AG04450 (cell line): ENCODE measurements around the gene IL4R. TPM values are rescaled to one million over a fixed set of nuclear protein-coding genes. Genes with fewer than 3 reads are reported as not detected.

Source experiments
- CTCF ChIA-PET: fragments of 300-600, 350-600 bp; formaldehyde crosslinking; extraction: SDS; loops from one replicate; lab custom pipeline; 2022; ENCODE audit warnings: antibody characterized with exemption, inconsistent platforms; lab: Charles Lee
- POLR2A ChIA-PET: fragments of 350-600 bp; formaldehyde crosslinking; extraction: SDS; loops from one replicate; lab custom pipeline; 2021; ENCODE audit warnings: antibody characterized with exemption, inconsistent platforms; lab: Yijun Ruan, JAX
- DNase-seq: peaks from one replicate; pipeline ENCODE4 v3.0.0-alpha.2; 2011; ENCODE audit warnings: low read depth, low spot score
- H3K27ac ChIP-seq: one replicate; pipeline ENCODE4 v1.5.1; 2012; ENCODE audit warnings: low read depth, low read length, control low read depth
- H3K27me3 ChIP-seq: one replicate; pipeline ENCODE4 v1.6.0; 2012; ENCODE audit warnings: low read length; ENCODE audit not compliant: control insufficient read depth, insufficient read depth
- H3K4me3 ChIP-seq: 2 replicates; pipeline ENCODE4 v1.5.1; 2011; ENCODE audit warnings: mild to moderate bottlenecking, low read depth, low read length, control low read depth
- H3K9me3 ChIP-seq: 2 replicates; pipeline ENCODE4 v1.5.1; 2012; ENCODE audit warnings: low read length; ENCODE audit not compliant: control insufficient read depth, insufficient read depth
- polyA plus RNA-seq: library from polyadenylated mRNA; depleted of rRNA; stranded (reverse); fragments of >200 nt; gene quantifications from 2 replicates; pipeline ENCODE4 v1.2.3, GENCODE V29; 2011
- TF ChIP-seq, protein P1 (sequence below): IDR thresholded peaks from 2 replicates; pipeline ENCODE4 v1.5.1; 2011; ENCODE audit warnings: low read depth, low read length, control low read depth, inconsistent platforms

IL4R gene
- polyA plus RNA-seq, 1 experiment, result 31.1 TPM

DNA sequence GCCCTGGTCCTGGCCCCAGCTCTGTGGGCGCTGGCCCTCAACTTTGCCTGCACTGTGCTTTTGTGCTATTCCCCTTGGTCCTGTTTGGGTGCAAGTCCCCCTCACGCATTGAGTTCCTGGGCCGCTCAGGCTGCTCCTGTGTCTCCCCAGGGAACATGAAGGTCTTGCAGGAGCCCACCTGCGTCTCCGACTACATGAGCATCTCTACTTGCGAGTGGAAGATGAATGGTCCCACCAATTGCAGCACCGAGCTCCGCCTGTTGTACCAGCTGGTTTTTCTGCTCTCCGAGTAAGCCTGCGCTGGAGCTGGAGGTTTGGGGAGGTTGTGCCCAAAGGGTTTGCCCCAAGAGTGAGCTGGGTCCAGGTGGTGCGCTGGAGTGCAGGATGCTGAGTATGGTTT, 28.2 kb downstream of the IL4R start:
- no peak for DNase-seq
- peaks cover 5% of the 10 kb centered on the region for H3K9me3 ChIP-seq
- no peak overlapping the region for H3K27ac ChIP-seq
- CTCF ChIA-PET, result no interaction called here
- TF ChIP-seq, protein P1, sequence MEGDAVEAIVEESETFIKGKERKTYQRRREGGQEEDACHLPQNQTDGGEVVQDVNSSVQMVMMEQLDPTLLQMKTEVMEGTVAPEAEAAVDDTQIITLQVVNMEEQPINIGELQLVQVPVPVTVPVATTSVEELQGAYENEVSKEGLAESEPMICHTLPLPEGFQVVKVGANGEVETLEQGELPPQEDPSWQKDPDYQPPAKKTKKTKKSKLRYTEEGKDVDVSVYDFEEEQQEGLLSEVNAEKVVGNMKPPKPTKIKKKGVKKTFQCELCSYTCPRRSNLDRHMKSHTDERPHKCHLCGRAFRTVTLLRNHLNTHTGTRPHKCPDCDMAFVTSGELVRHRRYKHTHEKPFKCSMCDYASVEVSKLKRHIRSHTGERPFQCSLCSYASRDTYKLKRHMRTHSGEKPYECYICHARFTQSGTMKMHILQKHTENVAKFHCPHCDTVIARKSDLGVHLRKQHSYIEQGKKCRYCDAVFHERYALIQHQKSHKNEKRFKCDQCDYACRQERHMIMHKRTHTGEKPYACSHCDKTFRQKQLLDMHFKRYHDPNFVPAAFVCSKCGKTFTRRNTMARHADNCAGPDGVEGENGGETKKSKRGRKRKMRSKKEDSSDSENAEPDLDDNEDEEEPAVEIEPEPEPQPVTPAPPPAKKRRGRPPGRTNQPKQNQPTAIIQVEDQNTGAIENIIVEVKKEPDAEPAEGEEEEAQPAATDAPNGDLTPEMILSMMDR, result no peak
- no peaks in the 10 kb centered on the region for H3K27me3 ChIP-seq
- no peak overlapping the region for H3K4me3 ChIP-seq
- POLR2A ChIA-PET, result no interaction called here

DNA sequence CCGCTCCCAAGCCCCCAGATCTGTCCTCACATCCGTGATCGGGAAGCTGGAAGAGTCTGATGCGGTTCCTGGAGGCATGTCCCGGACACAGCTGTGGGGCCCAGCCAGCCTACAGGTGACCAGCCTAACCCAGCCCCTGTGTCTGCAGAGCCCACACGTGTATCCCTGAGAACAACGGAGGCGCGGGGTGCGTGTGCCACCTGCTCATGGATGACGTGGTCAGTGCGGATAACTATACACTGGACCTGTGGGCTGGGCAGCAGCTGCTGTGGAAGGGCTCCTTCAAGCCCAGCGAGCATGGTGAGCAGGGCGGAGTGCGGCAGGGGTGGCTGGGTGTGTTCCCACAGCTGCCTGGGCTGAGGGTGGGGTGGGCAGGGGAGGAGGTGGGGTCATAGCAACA, 30.9 kb downstream of the IL4R start:
- TF ChIP-seq, protein P1, result no peak
- ChIA-PET CTCF (interaction anchor here (1.0 kb wide), 2 partner anchors 23 to 109 kb away, joined by 3 to 4 read pairs; no protein-coding TSS in a partner anchor), POLR2A (interaction anchor here (0.7 kb wide), 1 partner anchor 109 kb away, joined by 4 read pairs; no protein-coding TSS in a partner anchor)
- Histone ChIP-seq H3K27me3 (no peaks in the 10 kb centered on the region), H3K4me3 (no peak overlapping the region), H3K9me3 (no peaks in the 10 kb centered on the region; the same call in none of the 2 replicates), H3K27ac (no peak overlapping the region)
- no peak for DNase-seq

DNA sequence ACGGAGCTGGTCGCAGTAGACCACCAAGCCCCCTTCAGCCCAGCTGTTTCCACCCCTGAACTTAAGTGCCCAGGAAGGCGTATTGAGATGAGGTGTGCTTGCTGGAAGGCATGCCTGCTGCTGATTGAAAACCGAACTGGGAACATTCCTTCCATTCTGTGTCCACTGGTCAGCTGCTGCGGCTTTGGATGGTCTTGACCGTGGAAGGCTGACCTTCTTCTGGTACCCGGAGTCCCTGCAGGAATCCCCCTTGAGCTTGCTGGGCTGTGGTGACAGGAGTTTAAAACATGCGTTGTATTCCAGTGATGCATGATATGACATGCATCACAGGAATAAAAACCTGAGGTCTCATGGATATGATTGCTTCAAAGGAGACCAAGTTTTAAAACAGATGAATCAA, 31.4 kb downstream of the IL4R start:
- ChIA-PET POLR2A (no interaction called here), CTCF (interaction anchor here (1.0 kb wide), 2 partner anchors 23 to 110 kb away, joined by 3 to 4 read pairs; no protein-coding TSS in a partner anchor)
- TF ChIP-seq, protein P1, result no peak
- no peak for DNase-seq
- Histone ChIP-seq H3K9me3 (no peaks in the 10 kb centered on the region; the same call in none of the 2 replicates), H3K4me3 (no peak overlapping the region), H3K27ac (no peak overlapping the region), H3K27me3 (no peaks in the 10 kb centered on the region)

DNA sequence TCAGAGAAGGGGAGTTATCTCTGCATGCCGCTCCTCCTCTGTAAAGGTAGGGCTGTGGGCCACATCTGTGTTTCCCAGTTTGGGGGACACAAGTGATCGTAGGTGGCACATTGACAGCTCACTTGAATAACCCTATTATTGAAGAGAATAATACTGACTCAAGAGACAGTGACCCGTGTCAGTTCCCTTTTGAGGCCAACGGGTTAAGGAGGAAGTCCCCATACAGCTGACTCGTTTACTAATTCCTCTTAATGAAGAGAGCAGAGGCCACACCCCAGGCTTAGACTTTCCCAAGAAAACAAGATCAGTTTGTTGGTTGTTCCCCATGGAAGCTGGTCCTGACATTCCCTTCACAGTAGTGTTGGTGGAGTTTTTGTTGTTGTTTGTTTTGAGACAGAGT, 33.0 kb downstream of the IL4R start:
- no peak overlapping the region for H3K4me3 ChIP-seq
- no peak for DNase-seq
- H3K9me3 ChIP-seq, result no peaks in the 10 kb centered on the region; the same call in none of the 2 replicates
- no peak overlapping the region for H3K27ac ChIP-seq
- POLR2A ChIA-PET, result no interaction called here
- CTCF ChIA-PET, result no interaction called here
- no peaks in the 10 kb centered on the region for H3K27me3 ChIP-seq
- TF ChIP-seq, protein P1, result no peak

DNA sequence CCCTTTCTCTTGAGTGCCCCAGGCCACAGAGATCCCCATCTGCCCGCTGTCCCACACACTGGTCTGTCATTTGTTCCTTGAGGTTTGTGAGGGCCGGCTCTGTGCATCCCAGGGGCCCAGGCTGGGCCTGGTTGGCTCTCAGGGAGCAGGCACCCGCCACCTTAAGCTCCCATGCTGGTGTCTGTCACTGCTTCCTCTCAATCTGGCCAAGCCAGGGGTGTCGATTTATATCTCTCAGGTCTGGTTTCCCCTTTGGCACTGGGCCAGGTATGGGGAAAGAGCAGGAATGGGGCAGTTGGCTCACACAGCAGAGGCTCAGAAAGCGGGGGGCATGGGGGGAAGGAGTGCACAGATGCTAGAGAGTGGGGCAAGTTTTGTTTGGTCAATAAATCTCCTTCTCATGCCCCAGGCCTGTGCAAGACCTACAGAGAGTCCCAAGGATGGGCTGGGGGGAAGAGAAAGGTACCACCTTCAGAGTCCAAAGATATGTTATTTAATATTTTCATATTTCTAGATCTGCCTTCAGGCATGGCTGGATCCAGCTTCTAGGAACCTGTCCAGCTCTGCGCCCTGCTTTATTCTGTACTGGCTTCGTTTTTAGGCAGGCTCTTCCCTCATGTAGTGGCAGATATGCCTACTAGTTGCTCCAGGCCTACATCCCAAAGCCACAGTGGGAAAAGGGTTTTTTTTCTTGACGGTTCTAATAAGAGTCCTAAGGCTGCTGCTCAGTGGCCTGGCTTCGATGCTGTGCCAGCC, 34.3 kb downstream of the IL4R start:
- POLR2A ChIA-PET, result no interaction called here
- Histone ChIP-seq H3K9me3 (no peaks in the 10 kb centered on the region; the same call in 1 of the 2 replicates), H3K27me3 (no peaks in the 10 kb centered on the region), H3K4me3 (no peak overlapping the region), H3K27ac (no peak overlapping the region)
- CTCF ChIA-PET, result interaction anchor here (2.0 kb wide), 1 partner anchor 113 kb away, joined by 5 read pairs; no protein-coding TSS in a partner anchor
- TF ChIP-seq, protein P1, result no peak
- DNase-seq, result no peak
